Amniotic epithelial cell (primary cell): Measurements from ENCODE around the gene PDE11A.
A peak's percentile ranks its signal among the peaks of the same experiment; 100 is the strongest.

Experiments used
- DNase-seq: peaks from one replicate; pipeline ENCODE4 v3.0.0-alpha.2; 2010; ENCODE audit warnings: low read depth

Gene PDE11A

DNA sequence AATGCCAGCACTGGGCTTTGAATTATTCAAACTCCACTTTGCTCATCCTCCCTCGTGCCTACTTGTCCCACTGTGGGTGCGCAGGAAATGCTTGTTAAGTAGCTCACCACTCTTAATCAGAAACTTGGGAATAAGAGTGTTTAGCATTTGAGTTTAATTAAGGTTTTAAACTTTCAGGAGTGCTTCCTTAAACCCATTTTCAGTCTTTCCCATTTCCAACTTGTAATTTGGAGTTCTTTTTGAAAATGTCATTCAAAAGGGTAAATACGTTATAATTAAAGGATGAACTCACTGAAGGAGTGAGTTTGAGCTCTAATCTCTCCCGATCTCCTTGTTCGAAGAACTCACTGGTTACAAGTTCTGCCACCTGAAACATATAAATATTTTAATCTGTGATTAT, 403.4 kb downstream of the PDE11A start:
- DNase-seq, result no peak

DNA sequence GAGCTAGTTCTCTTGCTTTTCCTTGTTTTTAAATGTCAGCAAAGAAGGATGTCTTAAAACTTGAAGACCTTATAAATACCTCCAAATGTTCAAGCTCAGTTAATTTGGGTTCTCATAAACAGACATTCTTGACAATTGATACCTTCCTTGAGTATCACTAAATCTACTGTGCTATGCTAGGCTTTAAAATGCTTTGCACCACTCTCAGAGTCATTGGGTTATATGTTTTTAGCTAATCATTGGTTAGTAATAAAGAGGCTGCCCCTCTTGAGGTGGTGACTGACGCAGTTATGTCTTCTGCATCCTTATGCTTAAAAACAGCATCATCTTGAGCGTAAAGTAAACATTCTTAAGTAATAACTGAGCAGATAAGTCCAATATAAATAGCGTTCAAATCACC, 404.0 kb downstream of the PDE11A start:
- DNase-seq, result no peak

DNA sequence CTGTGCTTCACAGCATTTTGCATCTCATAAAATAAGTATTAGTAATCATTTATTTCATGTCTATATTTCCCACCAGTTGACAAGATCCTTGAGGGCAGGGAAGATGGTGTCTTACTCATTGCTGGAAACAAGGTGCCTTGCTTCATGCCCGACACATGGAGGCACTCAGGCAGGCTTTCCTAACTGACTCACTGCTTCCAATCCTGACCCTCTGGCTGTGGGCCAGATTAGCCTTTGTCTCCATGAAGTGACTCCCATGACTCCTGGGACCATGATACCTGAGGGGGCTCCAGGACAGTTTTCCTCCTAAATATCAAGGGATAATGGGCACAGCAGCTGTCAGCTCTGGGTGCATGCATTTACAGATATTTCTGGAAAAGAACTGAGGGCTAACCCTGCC, 405.0 kb downstream of the PDE11A start:
- peak; percentile 34 for DNase-seq

DNA sequence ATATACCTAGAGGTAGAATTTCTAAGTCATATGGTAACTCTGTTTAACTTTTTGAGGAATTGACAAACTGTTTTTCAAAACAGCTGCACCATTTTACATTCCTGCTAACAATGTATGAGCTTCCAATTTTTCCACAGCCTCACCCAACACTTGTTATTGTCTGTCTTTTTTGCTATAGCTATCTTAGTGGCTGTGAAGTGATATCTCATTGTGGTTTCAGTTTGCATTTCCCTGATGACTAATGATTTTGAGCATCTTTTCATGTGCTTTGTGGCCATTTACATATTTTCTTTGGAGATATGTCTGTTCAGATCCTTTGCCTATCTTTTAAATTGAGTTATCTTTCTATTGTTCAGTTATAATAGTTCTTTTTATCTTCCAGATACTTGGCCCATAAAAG, 406.2 kb downstream of the PDE11A start:
- peak; percentile 76 for DNase-seq

DNA sequence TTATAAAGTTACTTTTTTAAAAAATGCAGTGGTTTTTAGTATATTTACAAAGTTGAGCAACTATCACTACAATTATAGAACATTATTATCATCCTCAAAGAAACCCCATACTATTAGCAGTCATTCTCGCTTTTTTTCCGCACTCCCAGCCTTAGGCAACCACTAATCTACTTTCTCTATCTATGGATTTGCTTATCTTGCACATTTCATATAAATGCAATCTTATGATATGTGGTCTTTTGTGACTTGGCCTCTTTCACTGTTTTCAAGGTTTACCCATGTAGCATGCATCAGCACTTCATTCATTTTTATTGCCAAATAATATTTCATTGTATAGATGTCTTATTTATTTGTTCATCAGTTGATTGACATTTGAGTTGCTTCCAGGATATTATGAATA, 406.6 kb downstream of the PDE11A start:
- DNase-seq, result peak; percentile 25

DNA sequence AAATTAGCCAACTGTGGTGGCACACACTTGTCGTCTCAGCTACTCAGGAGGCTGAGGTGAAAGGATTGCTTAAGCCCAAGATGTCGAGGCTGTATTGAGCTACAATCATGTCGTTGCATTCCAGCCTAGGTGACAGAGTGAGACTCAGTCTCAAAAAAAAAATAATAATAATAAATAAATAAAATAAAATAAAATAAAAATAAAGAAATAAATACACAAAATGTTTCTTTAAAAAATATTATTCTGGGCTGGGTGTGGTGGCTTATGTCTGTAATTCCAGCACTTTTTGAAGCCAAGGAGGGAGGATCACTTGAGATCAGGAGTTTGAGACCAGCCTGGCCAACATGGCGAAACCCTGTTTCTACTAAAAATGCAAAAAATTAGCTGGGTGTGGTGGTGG, 407.2 kb downstream of the PDE11A start:
- DNase-seq, result no peak

DNA sequence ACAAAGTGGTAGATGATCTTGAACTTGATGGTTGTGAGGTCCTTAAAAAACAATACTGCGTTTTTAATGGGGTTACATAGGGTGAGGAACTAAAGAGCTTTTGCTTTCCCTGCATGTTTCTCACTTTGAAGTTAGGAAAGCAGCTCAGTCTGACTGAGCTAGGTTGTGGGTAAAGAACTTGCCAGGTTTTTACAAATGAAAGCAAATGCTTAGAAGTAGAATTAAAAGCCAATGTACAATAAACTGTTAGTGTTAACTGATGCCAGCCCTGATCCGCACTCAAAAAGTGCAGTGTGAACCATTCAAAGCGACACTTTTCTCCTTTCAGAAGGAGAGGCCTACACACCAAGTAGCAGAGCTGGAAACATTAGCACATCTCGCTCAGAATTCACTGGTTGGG, 409.7 kb downstream of the PDE11A start:
- no peak for DNase-seq

DNA sequence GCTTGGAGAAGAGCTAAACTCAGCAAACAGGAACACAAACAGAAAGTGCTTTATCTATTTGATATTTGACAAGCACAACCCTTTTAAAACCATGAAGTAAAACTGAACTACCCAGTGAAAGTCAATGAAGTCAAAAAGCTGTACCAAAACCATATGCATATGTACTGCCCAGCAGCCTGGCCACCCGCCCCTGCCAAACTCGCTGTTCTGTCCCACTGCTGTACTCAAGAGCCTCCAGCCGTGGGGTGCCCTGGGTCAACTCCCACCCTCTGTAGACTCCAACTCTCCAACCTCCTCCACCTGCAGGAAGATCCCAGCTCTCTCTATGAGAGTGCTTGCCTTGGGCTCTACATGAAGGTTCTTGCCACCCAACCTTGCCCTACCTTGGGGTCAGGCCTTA, 411.8 kb downstream of the PDE11A start:
- no peak for DNase-seq

DNA sequence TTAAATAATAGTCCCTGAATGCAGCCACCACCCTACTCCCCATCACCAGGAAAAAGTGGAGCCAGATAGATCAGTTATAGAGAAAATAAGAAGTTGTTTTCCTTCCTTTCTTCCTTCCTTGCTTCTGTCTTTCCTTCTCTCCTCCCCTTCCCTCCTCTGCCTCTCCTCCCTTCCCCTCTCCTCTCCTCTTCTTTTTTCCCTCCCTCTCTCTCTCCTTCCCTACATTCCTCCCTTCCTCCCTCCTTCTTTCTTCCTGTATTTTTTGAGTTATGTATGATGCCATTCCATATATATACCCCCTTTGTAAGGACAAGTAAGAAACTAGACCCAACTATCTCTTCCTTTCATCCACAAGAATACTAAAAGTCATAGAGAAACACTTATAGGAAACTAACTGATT, 414.3 kb downstream of the PDE11A start:
- no peak for DNase-seq

DNA sequence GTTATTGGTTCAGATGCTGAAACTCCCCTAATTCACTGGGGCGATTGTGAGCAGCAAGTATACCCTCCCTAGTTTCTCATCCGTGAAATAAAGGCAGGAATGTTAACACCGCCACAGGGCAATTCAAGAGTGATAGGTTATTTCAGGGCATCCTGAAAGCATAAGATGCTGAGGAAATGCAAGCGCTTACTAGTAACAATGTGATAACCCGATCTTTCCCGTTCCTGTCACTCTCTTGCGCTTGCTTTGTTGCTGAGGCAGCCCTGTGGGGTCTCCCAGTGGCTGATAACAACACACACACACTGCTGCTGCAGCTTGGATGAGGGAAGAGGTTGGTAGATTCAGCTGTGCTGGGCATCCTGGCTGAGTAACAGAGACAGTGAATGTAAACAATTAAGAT, 420.7 kb downstream of the PDE11A start:
- DNase-seq, result no peak

DNA sequence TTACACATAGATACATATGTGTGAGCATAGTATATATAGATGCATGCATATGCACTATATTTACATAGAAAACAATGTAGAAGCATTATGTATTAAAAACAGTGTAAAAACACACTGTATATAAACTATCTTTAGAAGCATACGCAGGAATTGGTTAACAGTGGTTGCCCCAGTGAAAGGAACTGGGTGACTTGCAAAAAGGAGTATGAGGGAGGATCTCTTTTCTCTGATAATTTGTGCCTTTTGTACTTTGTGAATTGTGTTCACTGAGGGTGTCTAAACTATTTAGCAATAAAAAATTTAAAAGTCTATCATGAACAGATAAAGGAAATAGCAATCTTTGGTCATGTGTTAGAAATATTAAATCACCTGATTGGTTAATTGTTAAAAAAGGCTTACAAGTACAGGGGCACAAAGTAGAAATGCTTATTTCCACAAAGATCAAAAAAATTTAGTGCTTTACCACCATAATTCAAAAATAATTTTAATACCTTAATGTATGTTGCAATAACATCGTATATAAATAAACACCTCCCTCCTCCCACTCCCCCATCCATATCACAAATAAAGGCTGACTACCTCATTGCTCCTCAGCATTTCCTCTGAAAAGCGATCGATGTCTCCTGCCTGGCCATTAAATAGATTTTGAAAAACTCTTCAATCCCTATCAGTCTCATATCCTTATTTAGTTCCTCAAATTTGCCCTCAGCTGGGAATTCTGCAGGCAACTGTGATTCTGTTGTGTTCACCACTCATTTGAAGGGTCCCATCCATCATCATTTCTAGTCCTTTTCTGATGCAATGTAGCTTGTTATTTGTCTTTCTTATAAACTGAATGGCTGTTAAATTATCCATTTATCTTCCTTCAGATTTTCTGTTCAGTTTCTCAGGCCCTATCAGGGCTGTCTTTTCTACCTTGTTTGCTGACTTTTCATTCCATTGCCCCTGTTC, 422.7 kb downstream of the PDE11A start:
- DNase-seq, result no peak

DNA sequence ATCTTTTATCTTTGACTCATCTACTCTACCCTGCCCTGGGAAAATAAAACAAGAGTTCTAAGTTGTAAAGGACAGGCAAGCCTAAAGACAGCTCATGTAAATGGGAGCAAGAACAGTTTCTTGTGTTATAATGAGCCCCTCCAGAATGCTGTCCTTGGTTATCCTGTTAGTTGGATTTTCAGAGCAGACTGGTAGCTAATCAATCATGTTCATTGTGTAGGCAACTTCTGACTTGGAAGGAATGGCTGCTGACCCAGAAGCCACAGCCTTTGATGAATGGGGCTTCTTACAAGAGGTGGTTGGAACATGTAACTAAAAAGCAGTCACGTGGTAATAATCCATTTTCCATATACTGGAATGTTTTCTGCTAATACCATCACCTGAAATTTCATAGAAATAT, 425.8 kb downstream of the PDE11A start:
- DNase-seq, result no peak

DNA sequence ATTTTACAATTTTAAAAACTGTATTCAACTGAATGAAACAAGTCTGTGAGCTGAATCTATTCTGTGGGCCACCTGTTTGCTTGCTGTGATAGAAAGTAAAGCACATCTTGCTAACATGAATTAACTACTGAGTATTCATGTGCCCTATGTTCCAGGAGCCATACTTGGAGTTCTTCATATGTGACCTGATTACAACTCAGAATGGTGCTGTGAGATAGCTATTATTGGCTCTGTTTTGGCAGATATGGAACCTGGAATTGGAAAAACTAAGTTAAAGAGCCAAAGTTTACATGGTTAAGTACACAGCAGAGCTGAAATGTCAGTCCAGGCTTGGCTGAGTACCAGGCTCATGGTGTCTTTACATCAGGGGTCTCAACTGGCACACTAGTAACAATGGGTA, 426.3 kb downstream of the PDE11A start:
- DNase-seq, result no peak

DNA sequence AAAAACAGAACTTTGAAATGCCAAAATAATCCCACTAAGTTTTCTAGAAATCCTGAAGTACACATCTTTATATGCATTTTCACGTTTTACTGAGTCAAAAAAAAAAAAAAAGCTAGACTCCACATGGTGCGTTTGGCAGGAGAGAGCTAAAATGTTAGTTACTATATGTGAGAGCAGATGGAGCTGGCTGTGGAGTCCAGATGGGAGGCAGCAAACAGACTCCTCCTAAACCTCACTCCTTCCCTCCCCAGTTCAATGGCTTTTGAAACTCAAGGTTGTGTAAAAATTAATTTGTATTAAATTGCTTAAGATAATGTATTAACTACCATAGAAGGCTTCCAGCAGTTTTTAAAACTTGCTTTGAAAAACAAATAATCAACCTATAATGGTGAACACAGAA, 431.2 kb downstream of the PDE11A start:
- DNase-seq, result no peak

DNA sequence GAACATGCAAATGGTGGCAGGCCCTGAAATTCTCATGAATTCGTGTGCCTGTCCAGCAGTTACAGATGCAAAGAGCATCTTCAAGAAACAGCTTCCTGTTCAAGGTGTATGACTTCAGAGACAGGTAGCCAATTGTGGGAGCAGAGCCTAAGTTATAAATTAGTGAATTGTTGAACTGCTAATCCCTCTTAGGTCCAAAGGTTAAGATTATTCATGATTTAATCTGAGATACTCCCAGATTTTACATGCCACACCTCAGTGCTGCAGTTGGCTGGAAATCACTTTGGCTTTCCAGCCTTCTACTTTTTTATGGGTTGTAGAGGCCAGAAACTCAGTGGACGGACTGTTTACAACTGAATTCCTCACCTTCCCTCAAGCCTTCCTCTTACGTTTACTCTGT, 432.2 kb downstream of the PDE11A start:
- DNase-seq, result no peak

DNA sequence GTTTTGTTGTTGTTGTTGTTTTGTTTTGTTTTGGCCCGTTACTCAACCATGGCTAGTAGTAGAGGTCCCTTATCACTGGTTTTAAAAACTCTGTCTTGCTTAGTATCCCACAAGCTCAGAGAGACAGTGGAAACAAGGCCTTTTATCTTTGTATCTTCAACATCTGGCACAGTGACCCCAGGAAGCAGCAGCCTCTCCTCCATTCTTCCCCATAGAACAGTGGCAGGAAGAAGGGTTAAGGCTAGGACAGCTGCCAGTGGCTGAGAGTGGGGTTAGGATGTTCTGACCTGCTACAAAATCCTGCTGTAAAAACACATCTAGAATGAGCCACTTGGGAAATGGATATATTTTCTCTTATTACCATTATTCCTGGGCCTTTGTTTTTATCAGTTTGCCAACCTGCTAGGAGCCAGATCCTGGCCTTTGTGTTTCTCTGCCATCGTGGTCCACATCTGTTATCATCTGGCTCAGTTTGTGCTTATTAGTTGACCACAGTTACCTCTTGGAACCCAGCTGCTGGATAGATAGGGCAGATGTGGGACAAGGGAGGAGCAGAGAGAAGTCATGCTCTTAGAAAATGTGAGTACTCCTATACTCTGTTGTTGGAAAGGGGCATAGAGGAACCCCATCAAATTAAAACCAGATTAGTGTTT, 433.2 kb downstream of the PDE11A start:
- DNase-seq, result no peak

DNA sequence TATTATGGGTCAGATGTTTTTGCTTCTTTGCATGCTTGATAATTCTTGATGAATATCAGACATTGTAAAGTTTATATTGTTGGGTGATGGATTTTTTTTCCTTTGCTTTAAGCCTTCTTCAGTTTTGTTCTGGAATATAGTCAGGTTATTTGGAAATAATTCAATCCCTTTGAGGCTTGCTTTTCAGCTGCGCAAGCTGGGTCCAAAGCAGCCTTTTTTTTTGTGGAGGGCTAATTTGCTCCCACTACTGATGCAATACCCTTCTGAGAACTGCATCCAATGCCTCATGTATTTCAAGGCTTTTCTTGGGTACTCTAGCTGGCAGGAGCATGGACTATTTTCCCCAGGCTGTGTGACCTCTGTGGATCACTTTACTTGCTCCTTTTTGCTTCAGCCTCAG, 434.1 kb downstream of the PDE11A start:
- no peak for DNase-seq

DNA sequence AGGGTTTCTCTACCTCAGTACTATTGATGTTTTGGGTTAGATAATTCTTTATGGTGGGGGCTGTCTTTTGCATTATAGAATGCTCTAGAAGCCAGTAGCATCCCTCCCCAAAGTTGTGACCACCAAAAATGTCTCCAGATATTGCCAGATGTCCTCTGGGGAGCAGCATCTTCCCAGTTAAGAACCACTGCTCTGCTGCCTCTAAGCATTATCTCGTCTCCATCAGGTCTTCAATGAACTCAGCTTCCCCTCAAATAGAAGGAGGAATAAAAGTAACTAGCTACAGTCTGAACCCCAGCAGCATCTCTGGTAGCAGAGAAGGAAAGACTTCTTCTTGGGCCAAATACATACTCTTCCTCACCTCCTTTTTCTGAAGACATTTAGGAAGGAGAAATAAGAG, 435.9 kb downstream of the PDE11A start:
- DNase-seq, result no peak

DNA sequence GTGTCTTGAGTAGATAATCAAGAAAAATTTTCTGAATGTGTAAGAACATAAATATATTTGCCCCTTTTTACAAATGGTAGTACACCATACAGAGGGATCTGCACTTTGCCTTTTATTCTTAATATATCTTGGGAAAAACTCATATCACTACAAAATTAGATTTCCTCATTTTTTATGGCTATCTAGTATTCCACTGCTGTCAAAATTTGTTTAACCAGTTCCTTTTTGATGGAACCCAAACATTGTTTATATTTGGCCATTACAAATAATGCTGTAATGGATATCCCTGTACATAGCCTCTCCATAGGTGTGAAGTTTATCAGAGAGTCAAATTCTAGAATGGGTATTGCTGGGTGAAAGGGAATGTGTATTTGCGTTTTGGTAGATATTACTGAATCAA, 436.9 kb downstream of the PDE11A start:
- no peak for DNase-seq

DNA sequence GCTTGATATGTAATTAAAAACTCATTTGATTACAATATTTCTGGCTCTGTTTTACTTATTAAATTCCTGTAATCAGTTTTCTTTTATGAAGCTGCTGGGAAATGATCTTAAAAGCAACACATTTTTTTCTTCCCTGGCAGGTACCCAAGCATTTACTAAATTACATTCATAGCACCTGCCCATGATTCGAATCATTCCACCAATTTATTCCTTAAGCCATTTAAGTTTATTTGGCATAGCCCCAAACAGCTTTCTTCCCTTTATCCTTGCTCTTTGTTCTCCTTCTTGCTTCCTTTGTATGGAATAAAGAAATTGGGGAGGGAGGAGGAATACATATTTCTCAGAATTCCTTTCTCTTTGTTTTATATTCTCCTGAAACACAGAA, 438.7 kb downstream of the PDE11A start:
- no peak for DNase-seq

DNA sequence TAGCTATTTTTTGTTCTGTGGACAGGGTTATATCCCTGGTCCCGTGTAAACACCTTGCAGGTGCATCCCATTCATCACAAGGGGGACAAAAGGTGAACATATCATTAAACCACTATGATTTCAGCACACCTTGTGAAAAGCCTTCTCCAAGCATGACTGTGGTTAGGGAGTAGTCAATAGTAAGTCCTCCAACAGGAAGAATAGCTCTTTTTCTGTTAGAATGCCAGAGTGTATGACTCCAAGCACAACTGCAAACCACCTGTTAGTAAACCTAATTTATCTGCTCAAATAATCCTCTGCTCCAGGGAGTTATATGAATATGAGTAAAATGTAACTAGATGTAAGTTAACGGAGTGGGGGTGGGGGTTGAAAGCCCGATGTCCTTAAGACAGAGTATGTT, 439.5 kb downstream of the PDE11A start:
- DNase-seq, result no peak

DNA sequence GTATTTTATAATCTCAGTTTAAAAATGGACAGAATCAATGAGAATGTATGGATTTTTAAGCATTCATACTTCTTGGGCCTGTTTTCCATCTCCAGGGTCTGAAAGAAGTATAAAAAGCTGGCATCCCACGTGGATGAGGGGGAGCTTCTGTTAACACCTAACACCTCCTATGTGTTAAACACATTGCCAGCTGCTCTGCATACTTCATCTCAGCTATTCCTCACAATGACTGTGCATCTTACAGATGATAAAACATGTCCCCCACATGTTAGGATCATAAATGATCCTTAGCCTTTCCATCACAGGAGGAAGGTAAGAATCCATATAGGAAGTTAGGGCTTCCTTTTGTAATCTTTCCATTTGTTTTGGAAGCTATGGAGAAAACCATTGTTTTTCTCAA, 440.9 kb downstream of the PDE11A start:
- no peak for DNase-seq

DNA sequence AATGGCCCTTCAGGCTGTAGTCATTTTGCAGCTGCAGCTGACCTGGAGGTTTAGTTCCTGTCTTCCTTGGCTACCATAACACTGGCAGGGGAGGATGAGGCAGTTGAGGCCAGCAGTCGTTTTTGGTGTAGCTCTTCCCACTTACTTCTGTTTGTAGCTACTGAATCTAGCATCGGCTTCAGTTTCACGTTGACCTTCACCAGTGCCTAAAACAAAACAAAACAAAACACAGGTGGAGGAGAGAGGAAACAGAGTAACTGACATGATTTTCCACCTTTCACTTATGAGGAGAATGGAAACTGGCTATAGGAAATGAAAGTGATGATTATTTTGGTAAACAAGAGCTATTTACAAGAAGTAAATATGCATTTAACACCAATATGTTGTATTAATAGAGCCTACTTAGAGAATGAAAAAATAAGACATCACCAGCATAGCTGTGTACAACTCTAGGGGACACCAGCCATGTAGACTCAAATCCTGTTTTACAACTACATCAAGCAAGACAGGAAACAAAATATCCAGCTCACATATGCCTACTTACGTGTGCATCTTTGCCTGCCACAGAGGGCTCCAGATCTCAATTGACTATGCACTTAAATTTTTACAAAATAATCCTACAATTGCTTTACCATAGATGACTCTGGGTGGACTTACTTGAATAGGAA, 443.1 kb downstream of the PDE11A start:
- no peak for DNase-seq
